Measurements from ENCODE around the gene FOXC1.

- TF ChIP-seq ELK1 (IDR thresholded peaks at IDR 0.05; ENCODE audit: low read depth, low read length): no peak
- no peak for TF ChIP-seq KDM1A (IDR thresholded peaks at IDR 0.05; ENCODE audit: low read depth)
- TF ChIP-seq CTCF (IDR thresholded peaks at IDR 0.05): no peak
- no peak for TF ChIP-seq POLR2A (IDR thresholded peaks at IDR 0.05; ENCODE audit: low read length)
- no peak for TF ChIP-seq EP300 (IDR thresholded peaks at IDR 0.05)
Observed at GRCh38 chr6:1644516-1645060, 34.9 kb downstream of the FOXC1 start.
